NB4 (cell line): ENCODE measurements around the gene CAMSAP1.

Experiments used
- CTCF ChIP-seq: IDR thresholded peaks from one replicate; pipeline ENCODE4 v1.5.1; 2012; ENCODE audit warnings: low read depth, low read length
- MAX ChIP-seq: IDR thresholded peaks from 2 replicates; pipeline ENCODE4 v1.6.1; 2011; ENCODE audit warnings: low read depth, low read length

GRCh38 chr9:135766707-135767106, 140.6 kb downstream of the CAMSAP1 start:
- TF ChIP-seq CTCF (no peak), MAX (no peak)
